K562 (cell line): Measurements from ENCODE around the gene NRARP. TPM values are rescaled to one million over a fixed set of nuclear protein-coding genes. Genes with fewer than 3 reads are reported as not detected.

Experiments
- ILF3 ChIP-seq: fragments of 450-650 bp; IDR thresholded peaks from 2 replicates; pipeline ENCODE4 v1.6.1; 2018; ENCODE audit warnings: antibody characterized with exemption, mild to moderate bottlenecking, moderate library complexity, borderline replicate concordance
- MECOM ChIP-seq: fragments of 250-450 bp; sonication (Bioruptor Pico); IDR thresholded peaks from 2 replicates; pipeline ENCODE4 v1.8.0; 2022; ENCODE audit warnings: inconsistent platforms
- SMAD3 ChIP-seq: fragments of 450-650 bp; formaldehyde crosslinking; conservative IDR thresholded peaks from 2 replicates; pipeline ENCODE4 v1.4.0; 2020; ENCODE audit warnings: mild to moderate bottlenecking
- WHSC1 ChIP-seq: IDR thresholded peaks from one replicate; pipeline ENCODE4 v1.6.1; 2012; ENCODE audit warnings: low read length, control low read depth, inconsistent platforms
- ZBTB17 ChIP-seq: fragments of 450-650 bp; formaldehyde crosslinking; IDR thresholded peaks from 2 replicates; pipeline ENCODE4 v1.4.0; 2020; ENCODE audit warnings: mild to moderate bottlenecking
- ZNF76 ChIP-seq: fragments of 250-450 bp; sonication (Bioruptor Pico); IDR thresholded peaks from 2 replicates; pipeline ENCODE4 v1.4.0; 2020; ENCODE audit warnings: mild to moderate bottlenecking, moderate library complexity, borderline replicate concordance
- polyA plus RNA-seq, 8 experiments: library from polyadenylated mRNA; depleted of rRNA in 4 of 8; stranded (reverse) in 5 of 8; unstranded in 3 of 8; fragments of >200 nt; fragmentation: Nextera tagmentation in 2 of 8; fragmentation: Illumina TruSeq in 1 of 8; extraction: Ambion mirVana in 2 of 8; extraction: Trizol in 1 of 8; gene quantifications; 2 replicates each; pipeline versions ENCODE4 v1.2.1 to v1.2.3, GENCODE V29; 2011 to 2014; ENCODE audit warnings: inconsistent platforms in 1 of 8, missing spikeins in 1 of 8
- total RNA-seq, 7 experiments: library from RNA; depleted of rRNA in 6 of 7; stranded (reverse); fragments of >200 nt in 6 of 7; fragmentation: Illumina TruSeq in 2 of 7; extraction: Trizol in 2 of 7; gene quantifications; 2 replicates each; pipeline versions ENCODE4 v1.2.1 to v1.2.3, GENCODE V29; 2011 to 2021; ENCODE audit warnings: low replicate concordance in 1 of 7
- TF ChIP-seq, protein P1 (sequence below): fragments of 250-450 bp; sonication (Bioruptor Pico); IDR thresholded peaks from 2 replicates; pipeline ENCODE4 v1.5.0; 2020; ENCODE audit warnings: mild to moderate bottlenecking
- TF ChIP-seq, protein P2 (sequence below), 2 experiments: fragments of 450-650 bp in 1 of 2; sonication (generic) in 1 of 2; formaldehyde crosslinking in 1 of 2; IDR thresholded peaks; 2 replicates each; pipeline versions ENCODE4 v1.7.1 to v1.9.0; 2016 to 2022; ENCODE audit warnings: inconsistent platforms in 1 of 2, mild to moderate bottlenecking in 1 of 2, missing genetic modification reagents in 1 of 2
- TF ChIP-seq, protein P3 (sequence below): fragments of 450-650 bp; IDR thresholded peaks from 2 replicates; pipeline ENCODE4 v1.6.1; 2016; ENCODE audit warnings: low read depth, mild to moderate bottlenecking, moderate library complexity
- TF ChIP-seq, protein P4 (sequence below): fragments of 250-450 bp; sonication (Bioruptor Pico); IDR thresholded peaks from 2 replicates; pipeline ENCODE4 v1.4.0; 2020
- TF ChIP-seq, protein P5 (sequence below): fragments of 250-450 bp; sonication (Bioruptor Pico); IDR thresholded peaks from 2 replicates; pipeline ENCODE4 v1.4.0; 2020; ENCODE audit warnings: mild to moderate bottlenecking, moderate library complexity

Gene NRARP
- total and polyA plus RNA-seq, 9 of the 15 experiments (the other 6 are each of a cell fraction or from before 2014, with no cell fraction given) = 2.0 to 24.5 (median 7.2) TPM; not detected in 2

DNA sequence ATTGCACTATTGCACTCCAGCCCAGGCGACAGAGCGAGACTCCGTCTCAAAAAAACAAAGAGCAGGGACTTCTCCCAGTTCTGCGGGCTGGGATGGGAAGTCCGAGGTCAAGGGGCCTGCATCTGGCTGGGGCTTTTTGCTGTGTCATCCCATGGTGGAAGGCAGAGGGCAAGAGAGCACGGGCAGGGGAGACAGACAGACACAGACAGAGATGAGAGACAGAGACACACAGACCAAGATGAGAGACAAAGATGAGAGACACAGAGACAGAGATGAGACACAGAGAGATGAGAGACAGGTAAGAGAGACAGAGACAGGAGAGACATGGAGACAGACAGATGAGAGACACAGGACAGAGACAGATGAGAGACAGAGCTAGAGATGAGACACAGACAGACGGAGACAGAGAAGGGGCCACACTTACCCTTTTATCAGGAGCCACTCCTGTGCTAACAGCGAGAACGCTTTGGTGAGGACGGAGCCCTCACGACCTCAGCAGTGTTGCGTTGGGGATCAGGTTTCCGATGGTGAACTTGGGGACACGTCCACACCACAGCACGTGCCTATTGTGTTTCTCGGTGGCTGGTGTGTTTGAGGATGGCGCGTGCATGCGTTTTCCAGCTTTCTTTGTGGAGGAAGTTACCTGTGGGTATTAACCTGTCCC is 33.4 kb downstream of the NRARP start (continued):
- TF ChIP-seq ZNF76 (CRISPR knock-in tag) (no peak), SMAD3 (CRISPR knock-in tag) (no peak), ILF3 (no peak), WHSC1 (peak; percentile 33), ZBTB17 (CRISPR knock-in tag) (no peak), MECOM (CRISPR knock-in tag) (no peak)
- TF ChIP-seq, protein P1, sequence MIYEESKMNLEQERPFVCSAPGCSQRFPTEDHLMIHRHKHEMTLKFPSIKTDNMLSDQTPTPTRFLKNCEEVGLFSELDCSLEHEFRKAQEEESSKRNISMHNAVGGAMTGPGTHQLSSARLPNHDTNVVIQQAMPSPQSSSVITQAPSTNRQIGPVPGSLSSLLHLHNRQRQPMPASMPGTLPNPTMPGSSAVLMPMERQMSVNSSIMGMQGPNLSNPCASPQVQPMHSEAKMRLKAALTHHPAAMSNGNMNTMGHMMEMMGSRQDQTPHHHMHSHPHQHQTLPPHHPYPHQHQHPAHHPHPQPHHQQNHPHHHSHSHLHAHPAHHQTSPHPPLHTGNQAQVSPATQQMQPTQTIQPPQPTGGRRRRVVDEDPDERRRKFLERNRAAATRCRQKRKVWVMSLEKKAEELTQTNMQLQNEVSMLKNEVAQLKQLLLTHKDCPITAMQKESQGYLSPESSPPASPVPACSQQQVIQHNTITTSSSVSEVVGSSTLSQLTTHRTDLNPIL (CRISPR knock-in tag) = no peak
- TF ChIP-seq, protein P2, sequence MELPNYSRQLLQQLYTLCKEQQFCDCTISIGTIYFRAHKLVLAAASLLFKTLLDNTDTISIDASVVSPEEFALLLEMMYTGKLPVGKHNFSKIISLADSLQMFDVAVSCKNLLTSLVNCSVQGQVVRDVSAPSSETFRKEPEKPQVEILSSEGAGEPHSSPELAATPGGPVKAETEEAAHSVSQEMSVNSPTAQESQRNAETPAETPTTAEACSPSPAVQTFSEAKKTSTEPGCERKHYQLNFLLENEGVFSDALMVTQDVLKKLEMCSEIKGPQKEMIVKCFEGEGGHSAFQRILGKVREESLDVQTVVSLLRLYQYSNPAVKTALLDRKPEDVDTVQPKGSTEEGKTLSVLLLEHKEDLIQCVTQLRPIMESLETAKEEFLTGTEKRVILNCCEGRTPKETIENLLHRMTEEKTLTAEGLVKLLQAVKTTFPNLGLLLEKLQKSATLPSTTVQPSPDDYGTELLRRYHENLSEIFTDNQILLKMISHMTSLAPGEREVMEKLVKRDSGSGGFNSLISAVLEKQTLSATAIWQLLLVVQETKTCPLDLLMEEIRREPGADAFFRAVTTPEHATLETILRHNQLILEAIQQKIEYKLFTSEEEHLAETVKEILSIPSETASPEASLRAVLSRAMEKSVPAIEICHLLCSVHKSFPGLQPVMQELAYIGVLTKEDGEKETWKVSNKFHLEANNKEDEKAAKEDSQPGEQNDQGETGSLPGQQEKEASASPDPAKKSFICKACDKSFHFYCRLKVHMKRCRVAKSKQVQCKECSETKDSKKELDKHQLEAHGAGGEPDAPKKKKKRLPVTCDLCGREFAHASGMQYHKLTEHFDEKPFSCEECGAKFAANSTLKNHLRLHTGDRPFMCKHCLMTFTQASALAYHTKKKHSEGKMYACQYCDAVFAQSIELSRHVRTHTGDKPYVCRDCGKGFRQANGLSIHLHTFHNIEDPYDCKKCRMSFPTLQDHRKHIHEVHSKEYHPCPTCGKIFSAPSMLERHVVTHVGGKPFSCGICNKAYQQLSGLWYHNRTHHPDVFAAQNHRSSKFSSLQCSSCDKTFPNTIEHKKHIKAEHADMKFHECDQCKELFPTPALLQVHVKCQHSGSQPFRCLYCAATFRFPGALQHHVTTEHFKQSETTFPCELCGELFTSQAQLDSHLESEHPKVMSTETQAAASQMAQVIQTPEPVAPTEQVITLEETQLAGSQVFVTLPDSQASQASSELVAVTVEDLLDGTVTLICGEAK (IDR thresholded peaks at IDR 0.05) = peak; percentile 58
- TF ChIP-seq, protein P2 (CRISPR knock-in tag; IDR thresholded peaks at IDR 0.05) = no peak
- TF ChIP-seq, protein P3, sequence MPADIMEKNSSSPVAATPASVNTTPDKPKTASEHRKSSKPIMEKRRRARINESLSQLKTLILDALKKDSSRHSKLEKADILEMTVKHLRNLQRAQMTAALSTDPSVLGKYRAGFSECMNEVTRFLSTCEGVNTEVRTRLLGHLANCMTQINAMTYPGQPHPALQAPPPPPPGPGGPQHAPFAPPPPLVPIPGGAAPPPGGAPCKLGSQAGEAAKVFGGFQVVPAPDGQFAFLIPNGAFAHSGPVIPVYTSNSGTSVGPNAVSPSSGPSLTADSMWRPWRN = no peak
- TF ChIP-seq, protein P4, sequence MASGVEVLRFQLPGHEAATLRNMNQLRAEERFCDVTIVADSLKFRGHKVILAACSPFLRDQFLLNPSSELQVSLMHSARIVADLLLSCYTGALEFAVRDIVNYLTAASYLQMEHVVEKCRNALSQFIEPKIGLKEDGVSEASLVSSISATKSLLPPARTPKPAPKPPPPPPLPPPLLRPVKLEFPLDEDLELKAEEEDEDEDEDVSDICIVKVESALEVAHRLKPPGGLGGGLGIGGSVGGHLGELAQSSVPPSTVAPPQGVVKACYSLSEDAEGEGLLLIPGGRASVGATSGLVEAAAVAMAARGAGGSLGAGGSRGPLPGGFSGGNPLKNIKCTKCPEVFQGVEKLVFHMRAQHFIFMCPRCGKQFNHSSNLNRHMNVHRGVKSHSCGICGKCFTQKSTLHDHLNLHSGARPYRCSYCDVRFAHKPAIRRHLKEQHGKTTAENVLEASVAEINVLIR (CRISPR knock-in tag) = no peak
- TF ChIP-seq, protein P5, sequence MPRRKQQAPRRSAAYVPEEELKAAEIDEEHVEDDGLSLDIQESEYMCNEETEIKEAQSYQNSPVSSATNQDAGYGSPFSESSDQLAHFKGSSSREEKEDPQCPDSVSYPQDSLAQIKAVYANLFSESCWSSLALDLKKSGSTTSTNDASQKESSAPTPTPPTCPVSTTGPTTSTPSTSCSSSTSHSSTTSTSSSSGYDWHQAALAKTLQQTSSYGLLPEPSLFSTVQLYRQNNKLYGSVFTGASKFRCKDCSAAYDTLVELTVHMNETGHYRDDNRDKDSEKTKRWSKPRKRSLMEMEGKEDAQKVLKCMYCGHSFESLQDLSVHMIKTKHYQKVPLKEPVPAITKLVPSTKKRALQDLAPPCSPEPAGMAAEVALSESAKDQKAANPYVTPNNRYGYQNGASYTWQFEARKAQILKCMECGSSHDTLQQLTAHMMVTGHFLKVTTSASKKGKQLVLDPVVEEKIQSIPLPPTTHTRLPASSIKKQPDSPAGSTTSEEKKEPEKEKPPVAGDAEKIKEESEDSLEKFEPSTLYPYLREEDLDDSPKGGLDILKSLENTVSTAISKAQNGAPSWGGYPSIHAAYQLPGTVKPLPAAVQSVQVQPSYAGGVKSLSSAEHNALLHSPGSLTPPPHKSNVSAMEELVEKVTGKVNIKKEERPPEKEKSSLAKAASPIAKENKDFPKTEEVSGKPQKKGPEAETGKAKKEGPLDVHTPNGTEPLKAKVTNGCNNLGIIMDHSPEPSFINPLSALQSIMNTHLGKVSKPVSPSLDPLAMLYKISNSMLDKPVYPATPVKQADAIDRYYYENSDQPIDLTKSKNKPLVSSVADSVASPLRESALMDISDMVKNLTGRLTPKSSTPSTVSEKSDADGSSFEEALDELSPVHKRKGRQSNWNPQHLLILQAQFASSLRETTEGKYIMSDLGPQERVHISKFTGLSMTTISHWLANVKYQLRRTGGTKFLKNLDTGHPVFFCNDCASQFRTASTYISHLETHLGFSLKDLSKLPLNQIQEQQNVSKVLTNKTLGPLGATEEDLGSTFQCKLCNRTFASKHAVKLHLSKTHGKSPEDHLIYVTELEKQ (CRISPR knock-in tag) = no peak
